ENCODE measurements around the gene PVALEF. TPM values are rescaled to one million over a fixed set of nuclear protein-coding genes. Genes with fewer than 3 reads are reported as not detected.

Gene PVALEF
- not detected in 2 replicates for total RNA-seq

DNA sequence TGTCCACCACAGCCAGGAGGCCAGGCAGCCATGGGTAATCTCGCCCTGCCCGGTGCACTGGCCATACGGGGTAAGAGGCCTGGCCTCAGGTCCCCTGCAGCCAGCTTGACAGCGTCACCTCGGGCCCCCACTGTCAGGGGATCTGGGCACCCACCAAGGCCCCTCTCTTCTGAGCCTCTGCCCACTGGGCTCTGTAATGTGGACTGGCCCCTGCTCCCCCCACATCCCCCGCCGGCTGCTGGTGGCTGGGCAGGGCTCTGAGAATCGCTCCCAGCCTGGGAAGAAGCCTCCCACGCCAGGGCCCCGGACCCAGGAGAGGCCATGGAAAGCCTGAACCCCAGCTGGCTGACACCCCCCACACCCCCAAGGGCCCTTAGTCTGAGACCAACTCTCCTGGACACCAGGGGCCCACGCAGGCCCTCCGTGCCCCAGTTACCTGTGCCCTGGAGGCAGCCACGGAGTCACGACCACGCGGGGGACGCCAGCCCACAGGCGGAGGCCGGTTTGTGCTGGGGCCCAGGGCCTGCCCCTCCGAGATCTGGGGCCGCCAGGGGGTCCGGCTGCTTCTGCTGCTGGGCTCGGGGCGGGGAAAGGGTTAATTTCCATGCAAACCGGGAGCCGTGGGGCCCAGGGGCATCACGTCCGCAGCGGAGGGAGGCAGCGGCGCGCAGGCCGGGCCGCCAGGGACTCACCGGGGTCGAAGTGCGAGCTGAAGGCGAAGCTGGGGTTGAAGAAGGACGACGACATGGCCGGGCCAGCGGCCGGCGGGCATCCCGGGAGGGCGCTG lies at the start of gene PVALEF:
TSS of gene PVALEF (plus strand) at position 262 of the 787 bp plus-strand sequence. CDS start 15,720 bp downstream, outside the sequence.
- Histone ChIP-seq H3K36me3 (ENCODE audit: control insufficient read depth, insufficient read depth, low read length) (no peaks in the 10 kb centered on the region), H3K4me3 (ENCODE audit: low read depth, low read length) (peak within 1 kb of the TSS; percentile 17), H3K27me3 (ENCODE audit: control insufficient read depth, insufficient read depth, low read length) (peaks cover 46% of the 10 kb centered on the region)
- no peak for DNase-seq (ENCODE audit: low read depth)
- TF ChIP-seq, protein P1, sequence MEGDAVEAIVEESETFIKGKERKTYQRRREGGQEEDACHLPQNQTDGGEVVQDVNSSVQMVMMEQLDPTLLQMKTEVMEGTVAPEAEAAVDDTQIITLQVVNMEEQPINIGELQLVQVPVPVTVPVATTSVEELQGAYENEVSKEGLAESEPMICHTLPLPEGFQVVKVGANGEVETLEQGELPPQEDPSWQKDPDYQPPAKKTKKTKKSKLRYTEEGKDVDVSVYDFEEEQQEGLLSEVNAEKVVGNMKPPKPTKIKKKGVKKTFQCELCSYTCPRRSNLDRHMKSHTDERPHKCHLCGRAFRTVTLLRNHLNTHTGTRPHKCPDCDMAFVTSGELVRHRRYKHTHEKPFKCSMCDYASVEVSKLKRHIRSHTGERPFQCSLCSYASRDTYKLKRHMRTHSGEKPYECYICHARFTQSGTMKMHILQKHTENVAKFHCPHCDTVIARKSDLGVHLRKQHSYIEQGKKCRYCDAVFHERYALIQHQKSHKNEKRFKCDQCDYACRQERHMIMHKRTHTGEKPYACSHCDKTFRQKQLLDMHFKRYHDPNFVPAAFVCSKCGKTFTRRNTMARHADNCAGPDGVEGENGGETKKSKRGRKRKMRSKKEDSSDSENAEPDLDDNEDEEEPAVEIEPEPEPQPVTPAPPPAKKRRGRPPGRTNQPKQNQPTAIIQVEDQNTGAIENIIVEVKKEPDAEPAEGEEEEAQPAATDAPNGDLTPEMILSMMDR (IDR thresholded peaks at IDR 0.05; ENCODE audit: insufficient read depth, low read length, poor library complexity, severe bottlenecking) = no peak

DNA sequence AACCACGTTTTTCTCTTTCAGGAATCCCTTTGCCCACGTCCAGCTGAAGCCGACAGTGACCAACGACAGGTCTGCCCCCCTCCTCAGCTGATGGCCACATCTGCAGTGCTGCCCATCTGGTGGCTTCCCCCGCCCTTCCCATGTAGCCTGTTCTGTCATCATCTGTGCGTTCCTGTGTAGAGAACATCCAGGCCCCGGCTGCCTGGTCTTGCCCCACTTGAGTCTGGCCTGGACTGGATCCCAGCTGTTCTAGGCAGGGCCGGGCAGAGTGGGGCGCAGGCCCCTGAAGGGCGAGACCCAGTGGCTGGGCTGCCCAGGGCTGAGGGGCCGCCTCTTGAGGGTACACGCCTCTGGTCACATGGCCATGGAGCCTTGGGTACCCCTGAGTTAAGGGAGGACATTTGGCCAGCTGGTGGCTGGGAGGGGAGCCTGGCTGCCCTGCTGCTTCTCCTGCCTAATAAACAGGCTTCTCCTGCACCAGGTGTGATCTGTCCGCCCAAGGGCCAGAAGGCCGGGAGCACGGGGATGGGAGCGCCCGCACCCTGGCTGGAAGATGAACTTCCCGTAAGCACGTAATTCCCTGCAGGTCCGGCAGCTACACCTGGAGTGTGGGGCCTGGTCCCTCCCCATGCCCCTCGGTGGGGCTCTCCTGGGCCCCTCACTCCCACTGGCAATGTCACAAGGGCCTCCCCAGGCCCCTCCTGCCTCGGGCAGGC lies 49.4 kb upstream of the PVALEF start:
- TF ChIP-seq, protein P1 (IDR thresholded peaks at IDR 0.05; ENCODE audit: insufficient read depth, low read length, poor library complexity, severe bottlenecking) = no peak
- Histone ChIP-seq H3K36me3 (ENCODE audit: control insufficient read depth, insufficient read depth, low read length) (no peaks in the 10 kb centered on the region), H3K4me3 (ENCODE audit: low read depth, low read length) (no peak overlapping the region), H3K27me3 (ENCODE audit: control insufficient read depth, insufficient read depth, low read length) (peaks cover 15% of the 10 kb centered on the region)
- no peak for DNase-seq (ENCODE audit: low read depth)

DNA sequence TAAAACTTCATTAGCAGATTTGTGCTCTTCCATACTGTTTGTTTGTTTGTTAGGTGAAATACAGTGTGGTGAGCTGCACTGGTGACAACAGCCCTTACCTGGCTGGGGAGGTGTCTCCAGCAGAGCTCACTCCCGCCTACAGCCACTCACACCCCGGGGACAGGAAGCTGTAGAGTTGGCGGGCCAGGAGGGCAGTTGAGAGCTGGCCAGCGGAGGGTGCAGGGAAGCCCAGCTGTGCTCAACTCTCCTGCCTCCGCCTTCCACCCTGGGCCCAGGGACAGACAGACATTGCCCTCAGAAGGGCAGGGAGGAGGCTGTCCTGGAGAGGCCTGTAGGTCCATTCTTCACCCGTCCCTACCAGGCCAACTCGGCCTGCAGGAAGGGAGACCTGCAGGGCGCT lies 48.6 kb upstream of the PVALEF start:
- DNase-seq (ENCODE audit: low read depth) = no peak
- Histone ChIP-seq H3K4me3 (ENCODE audit: low read depth, low read length) (no peak overlapping the region), H3K27me3 (ENCODE audit: control insufficient read depth, insufficient read depth, low read length) (peaks cover 23% of the 10 kb centered on the region), H3K36me3 (ENCODE audit: control insufficient read depth, insufficient read depth, low read length) (no peaks in the 10 kb centered on the region)
- TF ChIP-seq, protein P1 (IDR thresholded peaks at IDR 0.05; ENCODE audit: insufficient read depth, low read length, poor library complexity, severe bottlenecking) = no peak

DNA sequence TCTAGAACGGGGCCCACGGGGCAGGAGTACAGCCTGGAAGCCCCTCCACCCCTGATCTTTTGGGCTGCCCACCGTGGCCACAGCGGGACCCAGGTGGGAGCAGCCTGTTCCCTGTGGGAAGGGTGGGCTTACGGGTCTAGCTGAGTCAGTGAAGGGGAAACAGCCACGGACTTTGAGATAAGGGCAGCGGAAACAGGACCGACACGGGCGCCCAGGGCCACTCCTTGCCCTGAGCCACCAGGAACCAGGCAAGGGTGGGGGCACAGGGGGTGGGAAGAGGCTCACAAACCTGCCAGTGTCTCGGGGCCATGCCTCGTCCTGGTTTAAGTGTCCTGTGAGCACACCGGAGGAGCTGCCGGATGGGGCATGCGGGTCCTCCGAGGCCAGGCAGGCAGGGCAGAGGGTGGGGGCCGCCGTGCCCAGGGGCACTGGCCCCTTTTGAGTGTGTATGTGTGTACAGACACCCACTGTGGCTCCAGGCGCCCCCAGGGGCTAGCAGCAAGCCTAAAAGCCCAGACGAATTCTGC lies 47.6 kb upstream of the PVALEF start:
- TF ChIP-seq, protein P1 (IDR thresholded peaks at IDR 0.05; ENCODE audit: insufficient read depth, low read length, poor library complexity, severe bottlenecking) = no peak
- Histone ChIP-seq H3K4me3 (ENCODE audit: low read depth, low read length) (no peak overlapping the region), H3K36me3 (ENCODE audit: control insufficient read depth, insufficient read depth, low read length) (no peaks in the 10 kb centered on the region), H3K27me3 (ENCODE audit: control insufficient read depth, insufficient read depth, low read length) (peaks cover 33% of the 10 kb centered on the region)
- DNase-seq (ENCODE audit: low read depth) = no peak

DNA sequence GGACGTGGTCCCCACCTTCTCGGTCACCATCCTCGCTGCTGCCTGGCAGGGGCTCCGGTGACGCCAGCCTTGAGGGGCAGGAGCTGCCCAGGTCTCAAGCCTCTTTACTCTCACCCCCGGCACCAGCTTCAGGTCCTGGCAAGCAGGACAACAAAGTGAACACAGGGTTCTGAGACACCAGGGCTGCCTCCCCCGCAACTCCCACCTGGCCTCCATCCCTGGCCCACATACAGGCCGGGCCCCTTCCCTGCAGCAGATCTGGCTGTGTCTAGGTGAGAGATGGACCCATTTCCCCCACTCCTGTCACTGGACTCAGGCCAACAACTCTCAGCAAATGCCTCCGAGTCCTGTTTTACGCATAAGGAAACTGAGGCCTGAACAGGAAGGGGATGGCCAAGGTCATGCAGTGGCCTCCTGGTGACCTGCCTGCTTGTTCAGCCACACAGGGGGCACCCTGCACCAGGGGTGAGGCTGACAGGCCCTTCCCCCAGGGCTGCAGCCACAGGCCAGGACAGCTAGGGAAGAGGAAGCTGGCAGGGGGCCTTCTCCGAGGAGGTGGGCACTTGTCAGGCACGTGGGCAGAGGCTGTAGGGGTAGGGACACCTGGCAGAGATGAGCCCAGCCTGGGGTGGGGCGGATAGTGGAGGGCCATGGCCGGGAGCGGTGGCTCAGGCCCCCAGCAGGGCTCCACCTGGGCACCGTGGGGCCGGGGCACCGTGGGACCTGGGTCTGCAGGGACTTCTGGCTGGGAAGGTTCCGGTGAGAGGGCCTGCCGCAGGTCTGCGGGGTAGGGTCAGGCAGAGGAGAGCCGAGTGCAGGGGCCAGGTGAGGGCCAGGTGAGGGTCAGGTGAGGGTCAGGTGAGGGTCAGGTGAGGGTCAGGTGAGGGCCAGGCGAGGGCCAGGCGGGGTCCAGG lies 46.7 kb upstream of the PVALEF start:
- no peak for DNase-seq (ENCODE audit: low read depth)
- peaks cover 35% of the 10 kb centered on the region for H3K27me3 ChIP-seq (ENCODE audit: control insufficient read depth, insufficient read depth, low read length)
- TF ChIP-seq, protein P1 (IDR thresholded peaks at IDR 0.05; ENCODE audit: insufficient read depth, low read length, poor library complexity, severe bottlenecking) = no peak
- H3K4me3 ChIP-seq (ENCODE audit: low read depth, low read length) = peak overlapping the region; percentile 46
- no peaks in the 10 kb centered on the region for H3K36me3 ChIP-seq (ENCODE audit: control insufficient read depth, insufficient read depth, low read length)

Data from kidney epithelial cell (primary cell).